ENCODE results near the gene NOXRED1.

The NOXRED1 gene

DNA sequence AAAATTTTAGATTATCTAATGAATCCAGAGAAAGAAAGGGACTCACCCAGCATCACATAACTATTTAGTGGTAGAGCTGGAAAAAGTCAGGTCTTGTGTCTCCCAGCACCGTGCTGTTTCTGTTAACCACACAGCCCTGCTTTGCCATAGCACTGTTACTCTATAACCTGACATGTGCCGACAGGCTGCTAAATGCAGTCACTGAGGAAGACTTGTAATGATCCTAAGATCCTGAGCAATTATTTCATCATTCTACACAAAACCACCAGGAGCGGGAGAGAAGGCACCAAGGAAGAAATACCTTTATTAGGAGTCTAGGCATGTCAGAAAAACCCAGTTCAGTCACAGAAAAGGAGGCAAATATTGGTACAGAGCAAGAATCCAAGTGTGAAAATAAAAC, 3.1 kb upstream of the NOXRED1 start:
- TF ChIP-seq, protein P1, sequence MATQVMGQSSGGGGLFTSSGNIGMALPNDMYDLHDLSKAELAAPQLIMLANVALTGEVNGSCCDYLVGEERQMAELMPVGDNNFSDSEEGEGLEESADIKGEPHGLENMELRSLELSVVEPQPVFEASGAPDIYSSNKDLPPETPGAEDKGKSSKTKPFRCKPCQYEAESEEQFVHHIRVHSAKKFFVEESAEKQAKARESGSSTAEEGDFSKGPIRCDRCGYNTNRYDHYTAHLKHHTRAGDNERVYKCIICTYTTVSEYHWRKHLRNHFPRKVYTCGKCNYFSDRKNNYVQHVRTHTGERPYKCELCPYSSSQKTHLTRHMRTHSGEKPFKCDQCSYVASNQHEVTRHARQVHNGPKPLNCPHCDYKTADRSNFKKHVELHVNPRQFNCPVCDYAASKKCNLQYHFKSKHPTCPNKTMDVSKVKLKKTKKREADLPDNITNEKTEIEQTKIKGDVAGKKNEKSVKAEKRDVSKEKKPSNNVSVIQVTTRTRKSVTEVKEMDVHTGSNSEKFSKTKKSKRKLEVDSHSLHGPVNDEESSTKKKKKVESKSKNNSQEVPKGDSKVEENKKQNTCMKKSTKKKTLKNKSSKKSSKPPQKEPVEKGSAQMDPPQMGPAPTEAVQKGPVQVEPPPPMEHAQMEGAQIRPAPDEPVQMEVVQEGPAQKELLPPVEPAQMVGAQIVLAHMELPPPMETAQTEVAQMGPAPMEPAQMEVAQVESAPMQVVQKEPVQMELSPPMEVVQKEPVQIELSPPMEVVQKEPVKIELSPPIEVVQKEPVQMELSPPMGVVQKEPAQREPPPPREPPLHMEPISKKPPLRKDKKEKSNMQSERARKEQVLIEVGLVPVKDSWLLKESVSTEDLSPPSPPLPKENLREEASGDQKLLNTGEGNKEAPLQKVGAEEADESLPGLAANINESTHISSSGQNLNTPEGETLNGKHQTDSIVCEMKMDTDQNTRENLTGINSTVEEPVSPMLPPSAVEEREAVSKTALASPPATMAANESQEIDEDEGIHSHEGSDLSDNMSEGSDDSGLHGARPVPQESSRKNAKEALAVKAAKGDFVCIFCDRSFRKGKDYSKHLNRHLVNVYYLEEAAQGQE (IDR thresholded peaks at IDR 0.05; ENCODE audit: insufficient read depth in 1 of 2, low read depth in 2 of 2, low read length in 2 of 2) = no peak
- no peak for TF ChIP-seq TAF1 (IDR thresholded peaks at IDR 0.05; ENCODE audit: borderline replicate concordance, insufficient read depth, low read length)
- no peak for TF ChIP-seq FOXP2 (optimal IDR thresholded peaks at IDR 0.05; ENCODE audit: borderline replicate concordance, extremely low read depth, extremely low read length, insufficient read depth)
- no peak for TF ChIP-seq SIN3A (IDR thresholded peaks at IDR 0.05; ENCODE audit: borderline replicate concordance, insufficient read depth, low read length)
- no peak for TF ChIP-seq POLR2AphosphoS5 (IDR thresholded peaks at IDR 0.05; ENCODE audit: low read depth, low read length)

DNA sequence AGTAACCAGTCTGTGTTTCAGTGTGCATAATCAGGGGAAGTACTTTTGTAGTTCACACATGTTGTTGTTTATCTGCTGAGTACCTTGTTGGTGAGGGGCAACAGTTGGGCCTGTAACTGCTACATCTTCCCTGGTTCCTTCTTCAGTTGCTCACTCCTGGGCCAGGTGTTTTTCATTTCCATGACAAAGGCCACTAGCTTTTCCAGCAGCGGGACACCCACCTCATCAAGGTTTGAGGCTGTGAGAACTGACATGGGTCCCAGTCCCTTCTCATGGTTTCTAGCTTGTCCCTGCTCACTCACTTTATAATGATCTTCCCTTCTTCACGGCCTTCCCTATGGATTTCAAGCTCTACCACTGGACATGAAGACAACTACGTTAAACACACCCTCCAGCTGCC, 1.5 kb upstream of the NOXRED1 start:
- TF ChIP-seq, protein P1 (IDR thresholded peaks at IDR 0.05; ENCODE audit: insufficient read depth in 1 of 2, low read depth in 2 of 2, low read length in 2 of 2) = no peak
- TF ChIP-seq FOXP2 (optimal IDR thresholded peaks at IDR 0.05; ENCODE audit: borderline replicate concordance, extremely low read depth, extremely low read length, insufficient read depth) (no peak), POLR2AphosphoS5 (IDR thresholded peaks at IDR 0.05; ENCODE audit: low read depth, low read length) (no peak), TAF1 (IDR thresholded peaks at IDR 0.05; ENCODE audit: borderline replicate concordance, insufficient read depth, low read length) (no peak), SIN3A (IDR thresholded peaks at IDR 0.05; ENCODE audit: borderline replicate concordance, insufficient read depth, low read length) (no peak)

DNA sequence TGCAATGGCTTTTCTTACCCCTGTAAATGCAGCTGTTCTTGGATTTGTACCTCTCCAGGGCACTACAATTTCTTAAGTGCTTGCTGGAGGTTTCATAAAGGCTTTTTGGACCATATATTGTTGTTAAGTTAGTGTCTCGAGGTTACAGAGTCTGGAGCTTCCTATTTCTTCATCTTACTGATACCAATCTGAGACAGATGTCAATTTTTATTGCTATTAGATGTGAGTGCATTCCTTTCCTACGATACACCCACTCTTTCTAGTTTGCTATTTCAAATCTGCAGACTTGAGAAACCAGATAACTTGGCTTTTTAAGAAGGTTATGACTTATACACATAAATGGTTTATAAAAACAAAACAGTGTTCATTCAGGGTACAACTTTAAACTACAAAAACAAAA, 2.1 kb downstream of the NOXRED1 start:
- TF ChIP-seq FOXP2 (optimal IDR thresholded peaks at IDR 0.05; ENCODE audit: borderline replicate concordance, extremely low read depth, extremely low read length, insufficient read depth) = no peak
- TF ChIP-seq POLR2AphosphoS5 (IDR thresholded peaks at IDR 0.05; ENCODE audit: low read depth, low read length) = no peak
- TF ChIP-seq TAF1 (IDR thresholded peaks at IDR 0.05; ENCODE audit: borderline replicate concordance, insufficient read depth, low read length) = no peak
- no peak for TF ChIP-seq SIN3A (IDR thresholded peaks at IDR 0.05; ENCODE audit: borderline replicate concordance, insufficient read depth, low read length)
- TF ChIP-seq, protein P1 (IDR thresholded peaks at IDR 0.05; ENCODE audit: insufficient read depth in 1 of 2, low read depth in 2 of 2, low read length in 2 of 2) = no peak

DNA sequence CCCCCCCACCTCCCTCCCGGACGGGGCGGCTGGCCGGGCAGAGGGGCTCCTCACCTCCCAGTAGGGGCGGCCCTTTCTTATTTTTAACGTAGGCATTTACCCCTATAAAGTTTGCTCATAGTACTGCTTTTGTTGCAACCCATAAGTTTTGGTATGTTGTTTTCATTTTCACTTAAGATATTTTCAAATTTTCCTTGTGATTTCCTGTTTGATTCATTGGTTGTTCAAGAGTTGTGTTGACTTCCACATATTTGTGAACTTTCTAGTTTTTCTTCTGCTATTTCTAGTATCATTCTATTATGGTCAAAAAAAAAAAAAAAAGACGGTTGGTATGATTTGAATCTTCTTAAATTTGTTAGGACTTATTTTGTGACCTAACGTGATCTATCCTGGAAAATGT, 6.5 kb downstream of the NOXRED1 start:
- TF ChIP-seq POLR2AphosphoS5 (IDR thresholded peaks at IDR 0.05; ENCODE audit: low read depth, low read length) (no peak), FOXP2 (optimal IDR thresholded peaks at IDR 0.05; ENCODE audit: borderline replicate concordance, extremely low read depth, extremely low read length, insufficient read depth) (no peak), TAF1 (IDR thresholded peaks at IDR 0.05; ENCODE audit: borderline replicate concordance, insufficient read depth, low read length) (no peak), SIN3A (IDR thresholded peaks at IDR 0.05; ENCODE audit: borderline replicate concordance, insufficient read depth, low read length) (no peak)
- TF ChIP-seq, protein P1 (IDR thresholded peaks at IDR 0.05; ENCODE audit: insufficient read depth in 1 of 2, low read depth in 2 of 2, low read length in 2 of 2) = no peak

DNA sequence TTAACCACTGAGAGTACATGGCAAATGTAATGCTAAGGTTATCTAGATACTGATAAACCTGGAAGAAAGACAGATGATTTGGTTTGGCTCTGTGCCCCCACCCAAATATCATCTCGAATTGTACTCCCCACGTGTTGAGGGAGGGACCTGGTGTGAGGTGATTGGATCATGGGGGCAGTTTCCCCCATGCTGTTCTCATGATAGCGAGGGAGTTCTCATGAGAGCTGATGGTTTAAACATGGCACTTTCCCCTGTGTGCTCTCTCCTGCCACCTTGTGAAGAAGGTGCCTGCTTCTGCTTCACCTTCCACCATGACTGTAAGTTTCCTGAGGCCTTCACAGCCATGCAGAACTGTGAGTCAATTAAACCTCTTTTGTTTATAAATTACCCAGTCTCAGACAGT, 14.2 kb downstream of the NOXRED1 start:
- TF ChIP-seq TAF1 (IDR thresholded peaks at IDR 0.05; ENCODE audit: borderline replicate concordance, insufficient read depth, low read length) (no peak), POLR2AphosphoS5 (IDR thresholded peaks at IDR 0.05; ENCODE audit: low read depth, low read length) (no peak), FOXP2 (optimal IDR thresholded peaks at IDR 0.05; ENCODE audit: borderline replicate concordance, extremely low read depth, extremely low read length, insufficient read depth) (no peak), SIN3A (IDR thresholded peaks at IDR 0.05; ENCODE audit: borderline replicate concordance, insufficient read depth, low read length) (no peak)
- TF ChIP-seq, protein P1 (IDR thresholded peaks at IDR 0.05; ENCODE audit: insufficient read depth in 1 of 2, low read depth in 2 of 2, low read length in 2 of 2) = no peak
